ENCODE measurements around the gene MMP24OS.
"Not testable (repeated sequence)": the region's sequence is repeated elsewhere in the genome, so short reads cannot be mapped to it uniquely, and the experiment has no call there.

Gene MMP24OS

DNA sequence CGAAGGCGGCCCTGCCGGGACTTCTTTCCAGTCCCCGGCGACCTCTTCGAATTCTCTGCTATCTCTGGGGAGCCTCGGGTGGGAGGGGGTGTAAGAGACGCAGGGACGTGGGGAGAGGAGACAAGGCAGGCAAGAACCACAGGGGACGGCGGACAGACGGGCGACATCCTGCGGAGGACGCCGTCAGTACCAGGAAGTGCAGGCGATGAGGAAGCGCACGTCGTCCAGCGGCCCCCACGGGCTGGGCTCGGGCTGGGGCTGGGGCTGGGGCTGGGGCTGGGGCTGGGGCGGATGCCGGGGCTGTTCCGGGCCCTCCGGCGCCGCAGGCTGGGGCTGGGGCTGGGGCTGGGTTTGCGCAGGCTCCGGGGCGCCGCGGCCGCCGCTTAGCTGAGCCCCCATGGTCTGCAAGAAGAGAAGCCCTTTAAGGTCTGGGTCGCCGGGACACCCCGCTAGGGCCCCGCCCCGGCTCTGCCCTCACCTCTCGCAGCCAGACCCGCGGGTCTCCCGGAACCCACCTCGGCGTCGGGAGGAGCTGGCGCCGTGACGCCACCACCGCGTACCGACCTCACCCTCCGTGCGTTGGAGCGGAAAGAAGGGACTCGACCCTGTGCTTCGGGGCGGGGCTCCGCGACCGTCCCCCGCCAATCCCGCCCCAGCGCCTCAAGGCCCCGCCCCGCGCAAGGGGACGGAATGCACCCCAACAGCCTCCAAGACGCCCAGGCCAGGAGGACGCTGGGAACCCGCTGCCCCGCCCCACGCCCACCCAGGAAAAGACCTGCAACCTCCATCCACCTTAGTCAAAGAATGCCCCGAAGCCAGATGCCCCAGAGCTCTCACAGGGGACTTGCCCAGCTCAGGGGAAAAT lies at the start of gene MMP24OS:
MMP24OS (minus strand) TSS at position 592 of the 865 bp plus-strand sequence; CDS start at position 399, 193 bp downstream.
- peak; percentile 80 for DNase-seq

DNA sequence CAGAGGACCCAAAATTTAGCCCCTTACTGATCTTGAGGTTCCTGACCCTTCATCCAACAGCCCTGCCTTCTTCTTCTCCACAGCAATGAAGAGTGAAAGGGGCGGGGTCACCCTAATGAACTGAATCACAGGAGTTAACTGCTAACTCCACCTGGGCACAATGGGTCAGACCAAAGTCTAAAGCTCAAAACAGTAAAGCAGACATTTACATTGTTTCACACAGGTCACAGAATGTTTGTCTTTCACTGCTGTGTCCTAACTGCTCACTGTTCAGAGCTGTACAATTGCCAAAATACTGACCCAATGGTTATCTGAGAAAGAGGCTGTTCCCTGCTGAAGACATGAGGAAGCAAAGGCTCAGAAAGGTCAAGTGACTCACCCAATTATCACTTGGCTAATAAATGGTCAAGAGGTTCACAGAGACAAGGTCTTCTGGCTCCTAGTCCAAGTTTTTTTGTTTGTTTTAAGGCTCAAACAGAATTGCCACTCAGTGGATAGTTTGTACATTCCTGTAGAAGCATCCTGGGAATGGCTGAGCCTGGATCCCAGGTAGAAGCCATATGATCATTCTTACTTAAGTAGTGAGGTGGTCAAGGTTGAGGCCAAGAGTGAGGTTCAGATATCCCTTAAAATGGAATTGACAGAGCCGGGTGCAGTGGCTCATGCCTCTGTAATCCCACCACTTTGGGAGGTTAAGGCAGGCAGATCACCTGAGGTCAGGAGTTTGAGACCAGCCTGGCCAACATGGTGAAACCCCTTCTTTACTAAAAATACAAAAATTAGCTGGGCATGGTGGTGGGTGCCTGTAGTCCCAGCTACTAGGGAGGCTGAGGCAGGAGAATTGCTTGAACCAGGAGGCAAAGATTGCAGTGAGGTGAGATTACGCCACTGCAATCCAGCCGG lies 49.4 kb upstream of the MMP24OS start:
- no peak for DNase-seq

DNA sequence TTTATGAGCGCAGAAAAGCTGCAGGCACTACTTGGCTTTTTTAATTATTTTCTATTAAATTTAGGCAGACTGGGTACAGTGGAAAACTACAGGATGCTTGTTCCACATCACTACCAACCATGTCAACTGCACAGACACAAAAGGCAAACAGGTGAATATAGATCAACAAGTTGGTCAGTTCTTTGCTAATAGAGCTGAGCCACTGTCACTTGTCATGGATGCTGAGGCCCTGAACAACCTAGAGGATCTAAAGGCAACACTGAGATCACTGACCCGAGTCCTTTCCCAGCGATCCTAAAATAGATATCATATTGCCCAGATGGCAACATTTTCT lies 48.8 kb upstream of the MMP24OS start:
- no peak for DNase-seq

DNA sequence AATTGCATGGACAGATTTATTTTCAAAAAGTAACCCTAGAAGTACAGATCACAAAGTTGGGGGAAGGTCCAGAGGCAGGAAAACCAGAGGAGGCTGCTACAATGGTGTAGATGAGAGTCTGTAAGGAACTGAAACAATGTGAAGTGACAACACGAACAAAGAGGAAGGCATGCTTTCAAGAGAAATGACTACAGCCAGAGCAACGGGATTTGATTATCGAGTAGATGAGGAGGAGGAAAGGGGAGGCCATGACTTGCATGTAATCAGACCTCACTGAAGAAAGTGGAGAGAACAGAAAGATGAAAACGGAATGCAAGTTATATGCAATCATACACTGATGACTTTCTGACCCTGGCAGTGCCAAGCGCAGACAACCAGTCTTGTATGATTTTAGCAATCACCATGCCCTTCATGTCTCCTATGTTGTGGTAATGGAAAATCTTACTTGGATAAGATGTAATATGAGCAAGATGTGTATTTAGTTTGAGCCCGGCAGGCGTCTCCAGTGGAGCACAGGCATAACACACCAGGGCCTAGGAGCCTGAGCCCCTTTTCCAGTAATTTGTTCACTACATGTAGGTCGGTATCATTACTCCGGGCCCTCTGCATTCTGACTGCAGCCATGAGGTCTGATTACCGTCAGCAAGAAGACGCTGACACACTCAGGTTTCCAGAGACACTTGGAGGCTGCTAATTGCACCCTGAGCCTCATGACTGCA lies 48.3 kb upstream of the MMP24OS start:
- no peak for DNase-seq

- DNase-seq: no peak
Observed at GRCh38 chr20:35325401-35325800, 47.5 kb upstream of the MMP24OS start.

- DNase-seq: no peak
Observed at GRCh38 chr20:35320396-35321126, 42.6 kb upstream of the MMP24OS start.

DNA sequence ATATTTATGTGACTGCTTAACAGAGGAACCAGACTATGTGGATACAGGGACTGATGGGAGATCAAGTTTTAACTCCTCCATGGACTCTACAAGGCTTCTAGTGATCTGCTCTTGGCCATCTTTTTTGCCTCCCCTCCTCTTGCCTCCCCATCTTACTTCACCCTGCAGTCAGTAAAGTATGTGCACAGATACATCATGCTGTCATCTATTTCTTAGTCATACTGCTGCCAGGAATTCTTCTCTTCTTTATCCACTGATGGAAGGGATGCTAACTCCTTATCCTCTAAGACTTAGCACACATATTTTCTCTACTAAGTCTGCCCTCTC lies 41.9 kb upstream of the MMP24OS start:
- DNase-seq: no peak

DNA sequence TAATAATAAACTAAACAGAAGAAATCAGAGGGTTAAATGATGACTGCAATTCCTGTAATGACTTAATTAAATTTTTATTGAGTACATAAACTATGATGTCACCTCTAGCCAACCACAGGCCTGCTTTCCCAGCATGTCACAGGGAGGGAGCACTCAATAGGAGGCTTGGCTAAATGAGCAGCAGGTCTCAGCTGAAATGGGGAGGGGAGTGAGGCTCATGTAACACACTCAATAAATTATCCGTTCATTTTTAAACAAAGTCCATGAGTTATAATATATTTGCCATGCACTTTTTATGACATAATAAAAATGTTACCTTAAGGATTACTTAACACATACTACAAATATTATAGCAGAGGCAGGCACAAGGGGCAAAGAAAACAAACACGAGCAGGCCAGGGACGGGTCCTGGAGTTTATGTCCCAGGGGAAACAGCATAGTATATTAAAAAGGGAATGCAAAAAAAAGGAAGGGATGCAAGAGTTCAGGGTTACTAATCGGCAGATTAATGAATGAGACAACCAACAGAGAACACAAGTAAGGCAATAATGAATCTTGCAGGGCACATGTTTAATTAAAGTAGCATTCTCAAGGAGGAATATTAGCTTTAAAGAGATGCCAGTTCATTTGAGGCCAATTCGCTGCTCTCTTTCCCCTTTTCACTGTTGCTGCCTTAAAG lies 41.4 kb upstream of the MMP24OS start:
- no peak for DNase-seq

DNA sequence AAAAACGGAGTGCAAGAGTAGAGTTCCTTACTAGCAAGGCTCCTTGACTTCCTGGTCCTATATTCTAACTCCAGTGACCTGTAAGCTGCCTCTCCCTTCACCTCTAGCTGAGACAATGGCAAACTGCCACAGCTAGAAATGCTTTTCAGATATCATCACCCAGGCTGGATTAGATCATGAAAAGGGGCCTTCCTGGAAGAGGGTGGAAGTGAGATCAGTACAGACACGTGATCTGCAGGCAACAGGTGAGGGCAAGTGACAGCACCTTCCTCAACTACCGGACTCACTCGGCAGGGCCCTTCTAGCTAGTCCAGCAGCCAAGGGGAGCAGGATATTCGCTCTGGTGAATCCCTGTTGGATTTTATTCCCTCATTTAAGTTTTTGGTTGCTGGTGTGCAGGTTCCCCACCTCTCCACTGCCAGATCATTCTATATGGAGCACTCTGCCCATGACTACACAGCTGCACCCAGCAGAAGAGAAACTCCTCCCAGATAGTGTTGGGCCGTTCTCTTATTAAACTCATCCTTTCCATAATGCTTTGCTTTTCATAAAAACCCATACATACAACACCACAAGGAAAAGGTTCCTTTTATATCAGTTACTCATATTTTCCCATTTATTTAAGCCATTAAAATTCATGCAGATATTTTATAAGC lies 40.7 kb upstream of the MMP24OS start:
- DNase-seq: no peak

GRCh38 chr20:35317416-35318210 lies 39.7 kb upstream of the MMP24OS start:
- DNase-seq: no peak

DNA sequence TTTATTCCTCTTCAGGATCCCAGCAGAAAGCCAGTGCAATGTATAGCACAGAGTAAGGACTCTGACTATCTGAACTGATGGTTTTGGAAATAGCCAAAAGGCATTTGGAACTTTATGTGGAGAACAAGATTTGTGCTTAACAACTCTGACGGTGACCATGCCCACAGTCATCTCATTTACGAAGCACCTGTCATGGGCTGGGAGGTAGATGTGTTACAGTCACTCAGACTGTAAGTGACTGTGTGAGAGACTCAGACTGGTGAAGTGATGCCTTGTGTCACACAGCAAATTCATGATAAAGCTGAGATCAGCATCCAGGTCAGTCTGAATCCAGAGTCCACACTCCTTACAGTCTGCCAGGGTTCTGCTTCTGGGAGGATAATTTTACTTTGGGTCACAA lies 38.2 kb upstream of the MMP24OS start:
- DNase-seq: no peak

GRCh38 chr20:35315632-35316020 lies 37.7 kb upstream of the MMP24OS start:
- DNase-seq: not testable (repeated sequence)

GRCh38 chr20:35314816-35315631 lies 37.1 kb upstream of the MMP24OS start:
- DNase-seq: no peak

DNA sequence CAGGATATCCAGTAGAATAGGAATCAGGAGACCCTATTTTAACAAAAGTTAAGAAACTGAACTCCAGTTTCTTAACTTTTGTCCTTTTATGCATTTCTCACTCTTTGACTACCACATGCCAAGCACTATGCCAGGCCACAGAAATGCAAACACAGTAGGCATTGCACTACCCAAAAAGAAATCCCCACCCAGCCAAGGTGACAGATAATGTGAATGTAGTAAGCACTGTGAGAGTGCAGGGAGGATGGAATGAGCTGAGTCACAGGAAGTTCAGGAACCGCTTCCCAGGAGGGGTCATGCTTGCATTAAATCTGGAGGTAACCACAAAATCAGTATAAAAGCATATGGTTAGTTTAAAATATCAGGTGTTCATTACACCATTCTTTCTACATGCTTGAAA lies 34.4 kb upstream of the MMP24OS start:
- DNase-seq: no peak

- no peak for DNase-seq
Observed at GRCh38 chr20:35311822-35312221, 33.9 kb upstream of the MMP24OS start.

GRCh38 chr20:35311409-35311808 lies 33.5 kb upstream of the MMP24OS start:
- DNase-seq: no peak

DNA sequence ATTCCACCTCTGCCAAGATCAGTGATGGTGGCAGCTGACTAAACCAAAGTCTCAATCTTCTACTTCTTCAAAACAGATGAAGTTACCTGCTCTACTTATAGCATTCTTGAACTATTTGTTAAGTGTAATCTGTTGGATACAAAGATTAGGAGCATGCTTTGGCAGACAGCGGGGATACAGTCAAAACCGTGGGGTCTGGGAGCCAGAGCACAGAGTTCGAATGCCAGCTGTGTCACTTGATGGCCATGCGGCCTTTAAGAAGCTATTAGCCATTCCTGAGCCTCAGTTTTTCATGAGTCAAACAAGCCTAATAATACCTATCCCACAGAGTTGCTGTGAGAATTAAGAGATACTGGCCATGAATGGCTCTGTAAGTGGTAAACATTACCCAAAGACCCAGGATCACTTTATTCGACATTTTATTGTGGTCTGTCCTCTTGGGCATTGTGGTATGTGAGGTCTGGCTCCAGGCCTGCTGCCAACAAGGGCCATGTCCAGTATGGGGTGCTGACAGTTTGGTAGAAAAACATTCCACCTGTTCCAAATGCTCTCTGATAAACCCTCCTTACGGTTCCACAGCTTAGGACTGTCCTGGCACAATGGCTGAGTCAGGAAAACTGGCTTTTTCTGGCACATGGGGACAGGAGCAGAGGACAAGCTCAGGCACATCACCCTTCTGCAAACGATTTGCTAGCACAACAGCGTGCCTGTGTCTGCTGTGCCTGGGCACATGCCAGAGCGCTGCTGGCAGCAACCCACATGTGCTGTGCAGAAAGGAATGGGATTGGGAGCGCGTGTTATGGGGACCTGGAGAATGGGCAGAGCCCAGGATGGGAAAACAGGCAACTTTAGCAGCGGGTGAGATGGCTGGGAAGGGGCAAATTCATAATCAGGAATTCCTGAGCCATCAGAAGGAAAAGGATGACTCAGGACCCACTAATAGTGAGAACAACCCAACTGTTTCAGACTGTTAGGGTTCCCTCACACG lies 30.0 kb upstream of the MMP24OS start:
- DNase-seq: no peak

DNA sequence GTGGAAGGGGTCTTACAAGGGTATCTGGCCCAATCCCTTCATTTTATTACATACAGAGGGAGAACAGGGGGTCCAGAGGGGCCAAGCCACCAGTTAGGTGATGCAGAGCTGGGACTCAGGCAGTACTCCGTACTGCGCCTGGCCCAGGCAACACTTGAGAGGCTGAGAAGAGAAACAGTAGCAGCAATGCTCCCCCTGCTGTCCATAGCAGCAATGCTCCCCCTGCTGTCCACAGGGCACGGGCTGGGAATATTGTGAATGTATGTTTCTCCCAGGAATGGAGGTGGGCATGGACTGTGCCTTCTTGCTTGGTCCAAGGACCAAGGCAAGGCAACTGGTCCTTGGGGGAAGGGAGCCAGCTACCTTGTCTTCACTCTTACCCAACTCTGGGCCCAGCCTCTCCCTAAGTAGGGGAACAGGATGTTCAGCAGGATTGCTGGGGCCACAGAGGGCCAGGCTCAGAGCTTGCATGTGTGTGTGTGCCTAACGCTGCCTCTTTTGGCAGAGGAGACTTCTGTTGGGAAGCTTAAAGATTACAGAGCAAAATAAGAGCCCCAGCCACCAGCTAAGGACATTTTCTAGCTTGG lies 29.1 kb upstream of the MMP24OS start:
- no peak for DNase-seq
